NCI-H1694 (cell line): ENCODE data around the gene TM9SF1.

Experiments used
- DNase-seq: peaks from one replicate; lab custom pipeline; 2025; lab: John Stamatoyannopoulos, UW

The TM9SF1 gene

DNA sequence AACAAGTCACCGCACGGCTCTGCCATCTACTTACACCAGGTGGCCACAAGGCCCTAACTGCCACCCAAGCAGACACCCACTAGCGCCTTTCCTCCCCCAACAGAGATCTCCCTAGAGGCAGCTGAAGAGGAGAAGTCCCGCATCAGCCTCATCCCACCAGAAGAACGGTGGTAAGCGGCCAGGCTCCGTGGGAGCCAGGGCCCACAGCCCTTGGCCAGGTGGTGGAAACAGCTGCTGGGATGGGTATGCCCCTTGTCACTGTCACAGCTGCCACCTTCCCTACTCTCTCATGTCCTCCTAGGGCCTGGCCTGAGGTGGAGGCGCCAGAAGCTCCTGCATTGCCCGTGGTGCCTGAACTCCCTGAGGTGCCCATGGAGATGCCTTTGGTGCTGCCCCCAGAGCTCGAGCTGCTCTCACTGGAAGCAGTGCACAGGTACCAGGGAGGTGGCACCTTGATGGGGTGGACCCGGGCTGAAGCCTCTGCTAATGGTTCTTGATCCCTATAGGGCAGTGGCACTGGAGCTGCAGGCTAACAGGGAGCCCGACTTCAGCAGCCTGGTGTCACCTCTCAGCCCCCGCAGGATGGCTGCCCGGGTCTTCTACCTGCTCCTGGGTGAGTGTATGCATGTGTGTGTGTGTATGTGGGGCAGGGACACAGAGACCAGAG is 15.8 kb downstream of the TM9SF1 start:
- DNase-seq = no peak

DNA sequence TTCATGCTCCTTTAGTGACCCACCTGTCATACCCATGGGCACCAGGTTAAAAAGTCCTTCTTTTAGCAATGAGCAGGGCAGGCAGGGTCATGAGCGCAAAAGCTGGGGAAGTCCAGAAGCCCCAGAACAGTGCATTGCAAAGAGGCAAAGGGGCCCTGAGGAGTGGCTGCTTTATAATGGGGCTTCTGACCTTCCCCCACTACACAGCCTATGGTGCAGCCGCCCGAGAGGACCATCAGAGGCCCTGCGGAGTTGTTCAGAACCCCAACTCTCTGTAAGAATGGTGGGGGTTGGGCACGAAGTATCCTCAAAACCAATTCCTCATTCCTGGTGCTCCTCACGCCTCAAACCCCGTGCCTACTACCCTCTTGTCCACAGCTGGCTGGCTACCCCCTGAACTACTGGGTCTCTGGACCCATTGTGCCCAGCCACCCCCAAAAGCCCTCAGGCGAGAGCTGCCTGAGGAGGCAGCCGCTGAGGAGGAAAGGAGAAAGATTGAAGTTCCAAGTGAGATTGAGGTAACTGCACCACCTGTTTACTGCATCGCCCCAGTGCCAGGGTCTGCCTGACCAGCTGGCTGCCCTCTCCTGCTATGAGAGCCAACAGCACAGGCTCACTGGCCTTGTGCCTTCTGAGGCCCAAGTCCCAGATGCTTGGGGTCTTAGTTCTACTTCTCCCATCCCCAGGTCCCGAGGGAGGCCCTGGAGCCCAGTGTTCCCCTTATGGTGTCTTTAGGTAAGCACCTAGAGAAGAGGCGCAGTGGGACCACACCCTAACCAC is 16.7 kb downstream of the TM9SF1 start:
- no peak for DNase-seq

DNA sequence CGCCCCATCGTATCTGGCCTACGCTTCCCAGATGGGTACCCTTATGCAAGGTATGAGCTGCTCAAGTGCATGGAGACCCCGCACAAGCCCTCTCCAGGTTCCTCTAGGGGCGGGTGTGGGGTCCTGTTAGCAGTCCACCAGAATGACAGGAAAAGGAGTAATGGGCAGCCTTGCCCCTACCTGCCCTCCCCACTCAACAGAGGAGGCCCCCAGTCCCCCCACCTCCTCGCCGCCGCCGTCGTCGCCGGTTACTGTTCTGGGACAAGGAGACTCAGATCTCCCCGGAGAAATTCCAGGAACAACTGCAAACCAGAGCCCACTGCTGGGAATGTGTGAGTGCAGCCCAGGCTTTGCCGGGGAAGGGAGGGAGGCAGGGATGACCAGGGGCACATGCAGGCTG is 17.4 kb downstream of the TM9SF1 start:
- DNase-seq = no peak

DNA sequence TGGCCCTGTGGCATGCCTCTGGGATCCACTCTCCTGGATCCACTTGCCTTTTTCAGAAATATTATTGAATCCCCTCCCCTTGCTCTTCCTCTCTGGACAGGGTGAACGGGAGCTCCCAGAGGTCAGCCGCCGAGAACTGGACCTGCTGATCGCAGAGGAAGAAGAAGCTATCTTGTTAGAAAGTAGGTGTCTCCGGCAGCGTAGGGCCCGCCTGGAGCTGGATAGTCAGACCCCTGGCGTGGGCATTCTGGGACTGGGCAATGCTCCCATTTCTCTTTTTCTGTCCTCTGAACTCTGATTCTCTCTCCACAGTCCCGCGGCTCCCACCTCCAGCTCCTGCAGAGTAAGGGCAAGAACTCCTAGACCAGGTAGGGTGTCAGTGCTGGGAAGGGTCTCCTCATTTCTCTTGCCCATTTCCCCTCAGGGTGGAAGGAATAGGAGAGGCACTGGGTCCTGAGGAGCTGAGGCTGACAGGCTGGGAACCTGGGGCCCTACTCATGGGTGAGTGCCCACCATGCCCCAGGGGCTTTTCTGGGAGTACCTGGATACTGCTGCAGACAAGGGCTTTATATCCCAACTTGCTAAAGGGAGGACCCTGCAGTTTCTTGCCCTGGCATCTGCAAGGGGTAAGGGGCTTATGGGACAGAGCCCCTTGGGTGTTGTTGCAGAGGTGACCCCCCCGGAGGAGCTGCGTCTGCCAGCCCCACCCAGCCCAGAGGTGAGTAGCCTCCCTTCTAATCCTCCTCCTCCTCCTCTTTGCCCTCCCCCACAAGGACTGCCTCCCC is 18.0 kb downstream of the TM9SF1 start:
- DNase-seq = no peak

DNA sequence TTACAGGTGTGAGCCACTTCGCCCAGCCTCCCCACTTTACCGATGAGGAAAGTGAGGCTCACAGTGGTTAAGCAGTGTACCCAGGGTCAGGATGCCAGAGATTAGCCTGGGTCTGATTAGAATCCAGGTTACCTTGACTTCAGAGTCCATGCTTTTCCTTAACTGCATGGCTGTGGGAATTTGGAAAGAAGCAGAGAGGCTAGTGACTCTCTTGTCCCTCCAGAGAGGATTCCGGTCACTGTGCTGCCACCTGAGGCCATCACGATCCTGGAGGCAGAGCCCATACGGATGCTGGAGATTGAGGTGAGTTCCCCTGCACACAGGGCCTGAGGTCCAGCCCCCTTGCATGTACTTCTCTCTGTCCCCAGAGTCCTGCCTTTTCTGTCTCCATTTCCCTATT is 18.6 kb downstream of the TM9SF1 start:
- DNase-seq = no peak

DNA sequence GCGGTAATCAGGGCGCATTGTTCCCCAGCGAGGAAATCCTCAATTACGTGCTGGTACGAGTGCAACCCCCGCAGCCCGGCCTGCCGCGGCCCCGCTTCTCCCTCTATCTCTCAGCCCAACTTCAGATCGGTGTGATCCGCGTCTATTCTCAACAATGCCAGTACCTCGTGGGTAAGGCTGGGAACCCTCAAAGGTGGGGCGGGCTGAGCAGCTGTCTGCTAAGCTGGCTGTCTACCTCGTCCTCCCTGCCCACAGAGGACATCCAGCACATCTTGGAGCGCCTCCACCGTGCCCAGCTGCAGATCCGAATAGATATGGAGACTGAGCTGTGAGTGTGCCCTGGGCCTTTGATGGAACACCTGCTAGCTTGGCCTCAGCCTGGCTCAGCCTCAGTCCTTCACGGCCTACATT is 22.4 kb downstream of the TM9SF1 start:
- no peak for DNase-seq

DNA sequence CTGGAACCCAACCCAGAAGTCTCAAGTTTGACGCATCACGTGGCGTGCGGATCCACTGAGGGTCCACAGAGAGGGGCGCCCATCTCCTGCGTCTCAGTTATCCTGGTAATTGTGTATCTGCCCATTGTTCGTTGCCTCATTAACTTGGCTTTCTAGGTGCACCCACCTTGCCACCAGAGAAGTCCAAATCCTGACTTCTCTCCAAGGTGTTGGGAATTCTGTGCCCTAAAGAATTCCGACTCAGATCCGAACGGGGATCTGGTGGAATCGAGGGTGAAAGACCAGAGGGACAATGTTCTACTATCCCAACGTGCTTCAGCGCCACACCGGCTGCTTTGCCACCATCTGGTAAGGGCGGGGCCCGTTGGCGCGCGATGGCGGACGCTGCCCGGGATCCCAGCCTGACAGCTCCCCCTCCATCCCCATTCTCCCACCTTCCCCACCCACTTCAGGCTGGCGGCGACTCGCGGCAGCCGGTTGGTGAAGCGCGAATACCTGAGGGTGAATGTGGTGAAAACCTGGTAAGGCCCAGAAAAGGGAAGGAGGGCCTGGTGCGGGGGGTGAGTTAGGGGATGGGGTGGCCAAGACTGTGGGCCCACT is 22.9 kb downstream of the TM9SF1 start:
- peak; percentile 18 for DNase-seq

DNA sequence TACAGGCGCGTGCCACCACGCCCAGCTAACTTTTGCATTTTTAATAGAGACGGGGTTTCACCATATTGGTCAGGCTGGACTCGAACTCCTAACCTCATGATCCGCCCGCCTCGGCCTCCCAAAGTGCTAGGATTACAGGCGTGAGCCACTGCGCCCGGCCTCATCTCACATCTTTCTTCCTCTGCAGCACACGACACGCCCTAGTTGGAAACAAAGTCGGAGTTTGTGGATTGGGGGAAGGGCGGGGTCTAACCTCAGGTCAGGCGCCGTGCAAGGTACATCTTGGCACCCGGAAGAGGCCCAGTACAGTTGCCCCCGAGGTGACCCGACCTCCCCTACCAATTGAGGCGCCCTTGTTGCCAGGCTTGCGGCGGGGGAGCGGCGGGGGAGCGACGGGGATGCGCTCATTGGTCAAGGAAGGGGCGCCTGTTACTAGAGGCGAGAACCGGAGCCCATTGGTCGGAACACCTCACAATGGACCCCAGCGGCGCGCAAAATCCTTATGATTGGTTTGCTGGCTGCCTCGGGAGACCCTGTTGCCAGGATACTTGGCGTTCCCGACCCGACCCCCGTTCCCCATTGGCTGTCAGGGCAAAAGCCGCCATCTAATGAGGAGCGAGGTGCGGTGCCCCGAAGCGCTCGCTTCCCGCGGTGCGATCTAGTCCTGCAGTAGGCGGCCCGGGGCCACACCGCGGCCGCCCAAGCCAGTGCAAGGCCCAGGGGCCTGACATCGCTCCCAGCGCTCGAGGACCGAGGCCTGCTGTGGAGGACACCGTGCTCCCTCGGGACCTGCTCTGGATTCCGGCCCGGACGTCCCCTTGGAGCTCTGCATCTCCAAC is 23.6 kb downstream of the TM9SF1 start, which contains the start of gene REC8:
TSS of gene REC8 (plus strand) at position 659 of the 839 bp plus-strand sequence. CDS start 473 bp downstream, outside the sequence.
- peak; percentile 98 for DNase-seq

DNA sequence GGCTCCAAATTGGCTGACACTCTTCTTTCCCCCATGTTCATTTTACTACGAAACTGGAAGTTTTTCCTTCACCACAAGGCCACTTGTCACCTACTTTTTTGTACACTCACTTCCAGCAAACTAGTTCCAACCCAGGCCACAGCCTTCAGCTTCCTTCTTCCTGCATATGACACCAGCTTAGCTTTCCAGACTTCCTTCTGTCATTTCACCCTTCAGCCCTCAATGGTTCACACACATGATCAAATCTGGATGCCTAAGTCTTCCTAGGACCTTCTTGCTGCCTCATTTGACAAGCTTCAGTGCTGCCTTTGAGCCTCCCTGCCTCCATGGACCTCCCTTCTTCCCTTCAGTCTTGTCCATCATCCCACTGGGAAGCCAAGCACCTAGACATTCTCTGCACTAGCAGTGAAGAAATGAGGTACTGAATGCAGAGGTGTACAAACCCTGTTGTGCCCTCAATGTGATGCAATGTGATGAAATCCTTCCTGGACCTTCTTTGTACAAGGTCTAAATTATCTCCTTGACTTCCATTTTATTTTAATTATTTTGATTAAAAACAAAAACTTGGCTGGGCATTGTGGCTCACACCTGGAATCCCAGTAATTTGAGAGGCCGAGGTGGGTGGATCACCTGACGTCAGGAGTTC is 27.6 kb downstream of the TM9SF1 start:
- no peak for DNase-seq

DNA sequence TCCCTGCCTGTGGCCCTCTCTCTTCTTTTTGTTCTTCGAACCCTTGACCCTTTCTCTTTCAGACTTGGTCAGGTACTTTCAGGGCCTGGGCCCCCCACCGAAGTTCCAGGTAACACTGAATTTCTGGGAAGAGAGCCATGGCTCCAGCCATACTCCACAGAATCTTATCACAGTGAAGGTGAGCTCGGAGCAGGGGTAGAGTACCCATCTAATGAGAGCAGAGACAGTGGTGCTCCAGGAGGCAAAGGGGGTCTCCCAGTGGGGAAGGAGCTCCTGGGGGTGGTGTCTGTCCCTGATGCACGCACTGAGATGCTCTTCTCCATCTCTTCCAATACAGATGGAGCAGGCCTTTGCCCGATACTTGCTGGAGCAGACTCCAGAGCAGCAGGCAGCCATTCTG is 29.5 kb downstream of the TM9SF1 start:
- DNase-seq = no peak

DNA sequence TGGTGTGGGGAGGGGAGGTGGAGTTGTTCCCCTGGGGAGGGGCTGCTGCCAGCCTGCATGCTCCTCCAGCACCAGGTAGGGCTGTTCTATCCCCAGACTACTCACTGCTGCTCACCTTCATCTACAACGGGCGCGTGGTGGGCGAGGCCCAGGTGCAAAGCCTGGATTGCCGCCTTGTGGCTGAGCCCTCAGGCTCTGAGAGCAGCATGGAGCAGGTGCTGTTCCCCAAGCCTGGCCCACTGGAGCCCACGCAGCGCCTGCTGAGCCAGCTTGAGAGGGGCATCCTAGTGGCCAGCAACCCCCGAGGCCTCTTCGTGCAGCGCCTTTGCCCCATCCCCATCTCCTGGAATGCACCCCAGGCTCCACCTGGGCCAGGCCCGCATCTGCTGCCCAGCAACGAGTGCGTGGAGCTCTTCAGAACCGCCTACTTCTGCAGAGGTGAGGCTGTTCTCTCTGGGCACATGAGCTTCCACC is 30.7 kb downstream of the TM9SF1 start:
- DNase-seq = no peak

DNA sequence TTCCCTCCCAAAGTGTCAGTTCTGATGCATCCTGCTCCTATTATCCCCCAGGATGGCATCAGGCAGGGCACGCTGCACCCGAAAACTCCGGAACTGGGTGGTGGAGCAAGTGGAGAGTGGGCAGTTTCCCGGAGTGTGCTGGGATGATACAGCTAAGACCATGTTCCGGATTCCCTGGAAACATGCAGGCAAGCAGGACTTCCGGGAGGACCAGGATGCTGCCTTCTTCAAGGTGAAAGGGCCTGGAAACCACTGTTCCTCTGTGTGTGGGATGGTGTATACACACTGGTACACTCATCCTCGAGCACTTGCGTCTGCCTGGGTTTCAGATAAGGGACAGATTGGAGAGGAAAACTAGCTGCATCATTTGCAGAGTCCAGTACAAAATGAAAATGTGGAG is 33.1 kb downstream of the TM9SF1 start:
- no peak for DNase-seq

DNA sequence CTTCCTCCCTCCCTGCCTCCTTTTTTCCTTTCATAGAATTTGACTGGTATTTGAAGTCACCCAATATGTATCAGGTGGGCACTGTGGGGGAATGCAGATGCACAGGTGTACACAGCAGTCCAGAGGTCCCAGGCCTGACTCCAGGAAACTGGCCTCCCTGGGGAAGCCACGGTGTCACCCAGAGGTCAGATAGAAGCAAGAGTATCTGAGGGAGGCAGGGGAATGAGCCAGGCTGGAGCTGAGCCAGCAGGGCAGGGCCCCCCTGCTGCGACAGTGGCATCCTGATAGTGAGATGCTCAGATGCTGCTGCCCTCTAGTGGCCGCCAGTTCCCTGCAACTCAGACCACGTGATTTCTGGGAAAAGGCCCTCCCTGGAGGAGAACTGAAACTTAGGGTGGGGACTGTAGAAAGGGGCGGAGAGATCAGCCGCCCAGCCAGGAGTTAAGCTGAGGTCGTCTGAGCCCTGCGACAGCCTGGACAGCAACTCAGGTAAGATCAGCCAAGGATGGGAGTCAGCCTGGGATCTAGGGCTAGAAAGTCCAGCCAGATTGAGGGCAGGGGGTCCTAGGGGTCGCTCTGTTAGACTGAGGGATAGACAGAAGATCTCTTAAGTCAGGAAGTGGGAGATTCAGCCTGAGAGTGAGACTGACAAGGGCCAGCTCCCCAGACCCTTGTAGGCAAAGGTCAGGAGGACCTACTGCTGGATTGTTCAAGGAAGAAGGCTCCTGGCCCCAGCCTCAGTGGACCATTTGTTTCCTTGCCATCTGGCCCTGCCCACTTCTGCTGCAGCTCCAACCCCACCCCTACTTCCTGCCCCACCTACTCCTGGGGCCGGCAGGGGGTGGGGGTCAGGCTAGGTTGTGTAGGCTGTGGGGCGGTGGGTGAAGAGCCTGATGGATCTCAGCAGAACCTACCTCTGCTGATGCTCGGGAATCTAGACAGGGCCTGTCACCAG is 34.1 kb downstream of the TM9SF1 start, which contains the start of gene IRF9:
TSS of gene IRF9 (plus strand) at position 416 of the 955 bp plus-strand sequence. CDS start 880 bp downstream, outside the sequence.
- peak; percentile 94 for DNase-seq

DNA sequence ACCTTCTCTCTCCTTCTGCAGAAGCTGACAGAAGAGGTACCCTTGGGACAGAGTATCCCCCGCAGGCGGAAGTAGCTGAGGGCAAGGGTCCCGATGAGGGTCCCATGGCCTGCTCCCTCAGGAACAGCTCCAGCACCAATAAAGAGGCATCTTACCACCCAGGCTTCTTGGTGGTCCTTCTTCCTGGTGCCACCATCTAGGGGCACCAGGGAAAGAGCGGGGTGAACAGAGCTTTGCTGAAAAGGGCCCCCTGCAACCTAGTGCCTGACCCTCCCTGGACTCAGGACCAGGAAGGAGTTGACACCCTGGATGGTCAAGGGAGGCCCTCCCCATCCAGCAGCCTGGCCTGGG is 34.8 kb downstream of the TM9SF1 start:
- DNase-seq = no peak

DNA sequence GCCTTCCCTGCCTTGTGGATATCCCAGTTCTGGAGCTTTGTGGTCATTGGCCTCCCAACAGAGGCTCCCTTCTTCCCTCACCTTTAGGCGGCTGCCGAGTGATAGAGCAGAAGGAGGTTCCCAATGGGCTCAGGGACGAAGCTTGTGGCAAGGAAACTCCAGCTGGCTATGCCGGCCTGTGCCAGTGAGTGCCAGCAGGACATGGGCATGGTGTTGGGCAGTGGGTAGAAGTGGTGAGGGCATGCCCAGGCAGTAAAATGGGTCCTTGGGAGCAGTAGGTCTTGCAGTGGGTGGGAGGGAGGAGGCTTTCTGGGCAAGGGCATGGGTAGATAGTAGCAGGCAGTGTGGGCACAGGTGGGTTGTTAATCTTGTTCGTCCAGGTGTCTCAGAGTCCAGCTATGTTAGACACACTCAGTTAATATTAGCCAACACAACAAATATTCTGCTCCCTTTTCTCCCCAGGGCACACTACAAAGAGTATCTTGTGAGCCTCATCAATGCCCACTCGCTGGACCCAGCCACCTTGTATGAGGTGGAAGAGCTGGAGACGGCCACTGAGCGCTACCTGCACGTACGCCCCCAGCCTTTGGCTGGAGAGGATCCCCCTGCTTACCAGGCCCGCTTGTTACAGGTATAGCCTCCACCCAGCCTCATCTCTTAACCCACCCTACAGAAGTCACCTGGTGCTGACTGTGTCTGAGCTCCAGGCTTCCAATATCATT is 35.3 kb downstream of the TM9SF1 start:
- DNase-seq = no peak

DNA sequence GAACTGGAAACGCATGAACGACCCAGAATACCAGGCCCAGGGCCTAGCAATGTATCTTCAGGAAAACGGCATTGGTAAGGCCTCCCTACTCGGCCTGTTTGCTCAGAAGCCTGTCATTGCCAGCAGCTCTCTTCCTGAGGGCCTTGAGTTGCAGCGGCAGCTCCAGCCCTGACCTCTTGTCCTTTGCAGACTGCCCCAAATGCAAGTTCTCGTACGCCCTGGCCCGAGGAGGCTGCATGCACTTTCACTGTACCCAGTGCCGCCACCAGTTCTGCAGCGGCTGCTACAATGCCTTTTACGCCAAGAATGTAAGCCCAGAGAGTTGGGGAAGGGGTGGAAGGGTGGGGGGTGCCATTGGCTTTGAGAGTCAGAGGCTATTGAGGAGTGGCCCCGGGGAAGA is 37.9 kb downstream of the TM9SF1 start:
- DNase-seq = no peak

DNA sequence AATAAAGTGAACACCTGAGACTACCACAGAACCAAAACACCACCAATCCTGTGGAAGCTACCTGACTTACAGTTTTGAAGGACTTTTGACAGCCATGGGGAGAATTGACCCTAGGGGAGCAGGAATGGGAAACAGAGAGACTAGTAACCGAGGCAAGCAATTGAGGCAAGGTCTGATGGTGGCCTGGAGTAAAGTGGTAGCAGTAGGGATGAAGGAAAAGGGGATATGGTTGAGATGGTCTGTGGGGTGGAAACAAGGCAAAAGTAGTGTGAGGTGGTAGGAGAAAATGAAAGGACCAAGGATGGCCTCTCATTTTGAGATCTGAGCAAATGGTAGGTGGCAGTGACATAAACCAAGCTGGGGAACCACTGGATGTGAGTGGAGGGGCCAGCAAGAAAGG is 38.4 kb downstream of the TM9SF1 start:
- no peak for DNase-seq

DNA sequence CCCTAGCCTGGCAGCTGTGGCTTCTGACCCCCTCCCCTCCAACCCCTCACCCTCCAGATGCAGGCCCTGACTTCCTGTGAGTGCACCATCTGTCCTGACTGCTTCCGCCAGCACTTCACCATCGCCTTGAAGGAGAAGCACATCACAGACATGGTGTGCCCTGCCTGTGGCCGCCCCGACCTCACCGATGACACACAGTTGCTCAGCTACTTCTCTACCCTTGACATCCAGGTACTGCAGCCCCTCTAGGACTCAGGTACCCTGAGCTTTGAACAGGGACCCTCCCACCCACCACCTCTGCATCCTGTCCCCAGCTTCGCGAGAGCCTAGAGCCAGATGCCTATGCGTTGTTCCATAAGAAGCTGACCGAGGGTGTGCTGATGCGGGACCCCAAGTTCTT is 40.1 kb downstream of the TM9SF1 start:
- DNase-seq = no peak
